ENCODE measurements around the gene MST1R.
"Not testable (repeated sequence)": the region's sequence is repeated elsewhere in the genome, so short reads cannot be mapped to it uniquely, and the experiment has no call there.

GRCh38 chr3:49904448-49904847, 775 bp upstream of the MST1R start:
- not testable (repeated sequence) for TF ChIP-seq CTCF (conservative IDR thresholded peaks at IDR 0.05; ENCODE audit: low read length); EZH2phosphoT487 (IDR thresholded peaks at IDR 0.05; ENCODE audit: borderline replicate concordance, low read depth, low read length)
